Liver (tissue), 9 donors: ENCODE data around the gene TDRD9. TPM values are rescaled to one million over a fixed set of nuclear protein-coding genes. Genes with fewer than 3 reads are reported as not detected.

Experiments
- DNase-seq: peaks from one replicate; pipeline ENCODE4 v3.0.0-alpha.2; 2017; ENCODE audit warnings: low spot score
- H3K27ac ChIP-seq, 2 donors: one replicate each; pipeline ENCODE4 v1.7.0; 2013; ENCODE audit warnings: inconsistent platforms in 2 of 2, low read length in 2 of 2, control low read depth in 1 of 2, low read depth in 1 of 2, mild to moderate bottlenecking in 1 of 2
- H3K27me3 ChIP-seq, 4 donors: one replicate each; pipeline versions ENCODE4 v1.6.1 to v1.7.0; 2013; ENCODE audit warnings: low read length in 3 of 4, inconsistent platforms in 1 of 4, mild to moderate bottlenecking in 1 of 4, moderate library complexity in 1 of 4; ENCODE audit not compliant: control insufficient read depth in 4 of 4, insufficient read depth in 4 of 4
- H3K36me3 ChIP-seq, 4 donors: one replicate each; pipeline versions ENCODE4 v1.6.1 to v1.7.0; 2013; ENCODE audit warnings: low read length in 3 of 4, mild to moderate bottlenecking in 3 of 4, low read depth in 1 of 4, moderate library complexity in 1 of 4; ENCODE audit not compliant: control insufficient read depth in 4 of 4, insufficient read depth in 3 of 4
- H3K4me1 ChIP-seq, 4 donors: one replicate each; pipeline versions ENCODE4 v1.6.1 to v1.7.0; 2013; ENCODE audit warnings: low read length in 3 of 4, mild to moderate bottlenecking in 3 of 4, moderate library complexity in 1 of 4; ENCODE audit not compliant: control insufficient read depth in 4 of 4, insufficient read depth in 4 of 4
- H3K4me3 ChIP-seq, 3 donors: one replicate each; pipeline versions ENCODE4 v1.6.1 to v1.7.0; 2013; ENCODE audit warnings: low read length in 3 of 3, control low read depth in 1 of 3, low read depth in 1 of 3, mild to moderate bottlenecking in 1 of 3
- H3K9ac ChIP-seq, 2 donors: one replicate each; pipeline ENCODE4 v1.7.0; 2013; ENCODE audit warnings: low read length in 2 of 2, mild to moderate bottlenecking in 2 of 2, moderate library complexity in 2 of 2, control low read depth in 1 of 2, low read depth in 1 of 2
- H3K9me3 ChIP-seq, 4 donors: one replicate each; pipeline versions ENCODE4 v1.6.1 to v1.7.0; 2013; ENCODE audit warnings: low read length in 3 of 4; ENCODE audit not compliant: control insufficient read depth in 4 of 4
- EGR1 ChIP-seq, 2 donors: IDR thresholded peaks; 2 replicates each; pipeline ENCODE4 v1.6.1; 2016 to 2018; ENCODE audit warnings: antibody characterized with exemption in 2 of 2, low read depth in 2 of 2
- FOXA1 ChIP-seq: IDR thresholded peaks from 2 replicates; pipeline ENCODE4 v1.6.1; 2016; ENCODE audit warnings: antibody characterized with exemption
- FOXA2 ChIP-seq: IDR thresholded peaks from 2 replicates; pipeline ENCODE4 v1.6.1; 2016; ENCODE audit warnings: antibody characterized with exemption
- GABPA ChIP-seq, 2 donors: IDR thresholded peaks in 1 of 2; conservative IDR thresholded peaks in 1 of 2; 2 replicates each; pipeline ENCODE4 v1.6.1; 2016; ENCODE audit warnings: antibody characterized with exemption in 2 of 2, mild to moderate bottlenecking in 1 of 2, moderate library complexity in 1 of 2
- HNF4A ChIP-seq, 2 donors: conservative IDR thresholded peaks; 2 replicates each; pipeline ENCODE4 v1.6.1; 2016; ENCODE audit warnings: antibody characterized with exemption in 2 of 2, mild to moderate bottlenecking in 2 of 2
- HNF4G ChIP-seq: IDR thresholded peaks from 2 replicates; pipeline ENCODE4 v1.6.1; 2016; ENCODE audit warnings: antibody characterized with exemption
- JUND ChIP-seq, 2 donors: IDR thresholded peaks; 2 replicates each; pipeline ENCODE4 v1.6.1; 2016; ENCODE audit warnings: antibody characterized with exemption in 2 of 2
- MAX ChIP-seq: IDR thresholded peaks from 2 replicates; pipeline ENCODE4 v1.6.1; 2016; ENCODE audit warnings: antibody characterized with exemption
- NR2F2 ChIP-seq: IDR thresholded peaks from 2 replicates; pipeline ENCODE4 v1.6.1; 2016; ENCODE audit warnings: antibody characterized with exemption
- RAD21 ChIP-seq, 2 donors: IDR thresholded peaks; 2 replicates each; pipeline ENCODE4 v1.6.1; 2016; ENCODE audit warnings: antibody characterized with exemption in 2 of 2, mild to moderate bottlenecking in 2 of 2
- REST ChIP-seq: IDR thresholded peaks from 2 replicates; pipeline ENCODE4 v1.6.1; 2016; ENCODE audit warnings: antibody characterized with exemption, mild to moderate bottlenecking
- RXRA ChIP-seq, 2 donors: IDR thresholded peaks; 2 replicates each; pipeline ENCODE4 v1.6.1; 2017 to 2018; ENCODE audit warnings: antibody characterized with exemption in 2 of 2, mild to moderate bottlenecking in 1 of 2
- SP1 ChIP-seq: IDR thresholded peaks from 2 replicates; pipeline ENCODE4 v1.6.1; 2018; ENCODE audit warnings: antibody characterized with exemption, mild to moderate bottlenecking
- TAF1 ChIP-seq: conservative IDR thresholded peaks from 2 replicates; pipeline ENCODE4 v1.6.1; 2016; ENCODE audit warnings: antibody characterized with exemption, mild to moderate bottlenecking
- YY1 ChIP-seq: IDR thresholded peaks from 2 replicates; pipeline ENCODE4 v1.6.1; 2016; ENCODE audit warnings: antibody characterized with exemption, mild to moderate bottlenecking
- ZBTB33 ChIP-seq: IDR thresholded peaks from 2 replicates; pipeline ENCODE4 v1.6.1; 2016; ENCODE audit warnings: antibody characterized with exemption
- WGBS: extraction: QIAGEN DNeasy Blood & Tissue Kit; methylation state at CpG from one replicate; pipeline ENCODE4 v1.1.7; 2013; 5-methylcytosine and 5-hydroxymethylcytosine counted together
- polyA plus RNA-seq, 2 donors: library from polyadenylated mRNA; stranded (reverse) in 1 of 2; unstranded in 1 of 2; fragments of 200-250 nt in 1 of 2; fragments of >200 nt in 1 of 2; fragmentation: Nextera tagmentation in 1 of 2; extraction: Ambion mirVana in 1 of 2; gene quantifications; one replicate each; pipeline versions ENCODE4 v1.2.1 to v1.2.3, GENCODE V29; 2013 to 2015
- total RNA-seq, 2 donors: library from RNA; depleted of rRNA; stranded (reverse); fragments of >200 nt; gene quantifications; one replicate each; pipeline ENCODE4 v1.2.3, GENCODE V29; 2014
- TF ChIP-seq, protein P1 (sequence below): IDR thresholded peaks from 2 replicates; pipeline ENCODE4 v1.6.1; 2016; ENCODE audit warnings: antibody characterized with exemption
- TF ChIP-seq, protein P2 (sequence below): fragments of 150-350 bp; IDR thresholded peaks from 2 replicates; pipeline ENCODE4 v1.5.1; 2017; ENCODE audit warnings: improper control_type of control experiment, low read depth, low read length; ENCODE audit not compliant: missing input control
- donor health status: healthy.
- donor health status: healthy.
- donor health status: healthy.
- donor health status: healthy.
- donor health status: healthy.

The TDRD9 gene
- total and polyA plus RNA-seq, 4 donors = 0.12 to 1.0 (median 0.46) TPM

GRCh38 chr14:104098272-104099095 is 170.2 kb downstream of the TDRD9 start:
- no peak for DNase-seq
- Histone ChIP-seq H3K27me3 (no peaks in the 10 kb centered on the region), H3K27ac (no peak overlapping the region), H3K9me3 (no peaks in the 10 kb centered on the region), H3K4me3 (no peak overlapping the region), H3K9ac (no peak overlapping the region), H3K4me1 (peaks cover 0 to 9% (median 4%) of the 10 kb centered on the region in 4 donors), H3K36me3 (peaks cover 0 to 21% (median 8%) of the 10 kb centered on the region in 4 donors)
- 93% methylated on average over 25 of the region's 25 CpGs for WGBS
- TF ChIP-seq HNF4G (no peak), MAX (no peak), RXRA (IDR thresholded peaks at IDR 0.05) (no peak), RAD21 (IDR thresholded peaks at IDR 0.05) (no peak), REST (no peak), NR2F2 (no peak), FOXA2 (no peak), GABPA (IDR thresholded peaks at IDR 0.05 in 1 of 2, conservative IDR thresholded peaks at IDR 0.05 in 1 of 2) (no peak), HNF4A (conservative IDR thresholded peaks at IDR 0.05) (no peak), YY1 (no peak), FOXA1 (no peak), ZBTB33 (no peak), JUND (IDR thresholded peaks at IDR 0.05) (no peak), SP1 (no peak), TAF1 (no peak), EGR1 (IDR thresholded peaks at IDR 0.05; ENCODE audit: low read depth in 2 of 2) (no peak)
- TF ChIP-seq, protein P1, sequence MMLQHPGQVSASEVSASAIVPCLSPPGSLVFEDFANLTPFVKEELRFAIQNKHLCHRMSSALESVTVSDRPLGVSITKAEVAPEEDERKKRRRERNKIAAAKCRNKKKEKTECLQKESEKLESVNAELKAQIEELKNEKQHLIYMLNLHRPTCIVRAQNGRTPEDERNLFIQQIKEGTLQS = no peak
- TF ChIP-seq, protein P2, sequence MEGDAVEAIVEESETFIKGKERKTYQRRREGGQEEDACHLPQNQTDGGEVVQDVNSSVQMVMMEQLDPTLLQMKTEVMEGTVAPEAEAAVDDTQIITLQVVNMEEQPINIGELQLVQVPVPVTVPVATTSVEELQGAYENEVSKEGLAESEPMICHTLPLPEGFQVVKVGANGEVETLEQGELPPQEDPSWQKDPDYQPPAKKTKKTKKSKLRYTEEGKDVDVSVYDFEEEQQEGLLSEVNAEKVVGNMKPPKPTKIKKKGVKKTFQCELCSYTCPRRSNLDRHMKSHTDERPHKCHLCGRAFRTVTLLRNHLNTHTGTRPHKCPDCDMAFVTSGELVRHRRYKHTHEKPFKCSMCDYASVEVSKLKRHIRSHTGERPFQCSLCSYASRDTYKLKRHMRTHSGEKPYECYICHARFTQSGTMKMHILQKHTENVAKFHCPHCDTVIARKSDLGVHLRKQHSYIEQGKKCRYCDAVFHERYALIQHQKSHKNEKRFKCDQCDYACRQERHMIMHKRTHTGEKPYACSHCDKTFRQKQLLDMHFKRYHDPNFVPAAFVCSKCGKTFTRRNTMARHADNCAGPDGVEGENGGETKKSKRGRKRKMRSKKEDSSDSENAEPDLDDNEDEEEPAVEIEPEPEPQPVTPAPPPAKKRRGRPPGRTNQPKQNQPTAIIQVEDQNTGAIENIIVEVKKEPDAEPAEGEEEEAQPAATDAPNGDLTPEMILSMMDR = no peak
